K562 (cell line): ENCODE results near the gene TCIRG1. TPM values are rescaled to one million over a fixed set of nuclear protein-coding genes. Genes with fewer than 3 reads are reported as not detected.
A peak's percentile ranks its signal among the peaks of the same experiment; 100 is the strongest.

ENCODE experiments used
- ATAC-seq: fragments of 200-7000 bp; cut with Tn5 transposase; 3 replicates; pipeline ENCODE4 v1.9.1; 2020; ENCODE audit warnings: moderate library complexity
- BruUV-seq: library from RNA; stranded (reverse); fragments of 400-500 nt; replicated peaks from 2 replicates; lab custom pipeline; 2021; lab: Mats Ljungman, UMichigan
- CTCF ChIA-PET: fragments of 300-600 bp; formaldehyde crosslinking; extraction: SDS; loops from one replicate; lab custom pipeline; 2021; ENCODE audit warnings: low intra/inter-chr PET ratio; lab: Yijun Ruan, JAX
- POLR2A ChIA-PET: fragments of 300-600, 350-650 bp; sonication (Branson Sonifier 250); formaldehyde crosslinking; extraction: SDS; loops from one replicate; lab custom pipeline; 2021; ENCODE audit warnings: antibody characterized with exemption, inconsistent platforms; lab: Yijun Ruan, JAX
- DNase-seq, 4 experiments: peaks; one replicate each; pipeline versions ENCODE4 v3.0.0 to v3.0.0-alpha.2; 2011 to 2018; ENCODE audit warnings: low spot score in 3 of 4, mixed read lengths in 3 of 4; ENCODE audit errors: extremely low read depth in 1 of 4
- FAIRE-seq: peaks from 2 replicates; lab custom pipeline; 2011; peaks lifted over from hg19 to GRCh38; lab: Jason Lieb, UNC
- H2AFZ ChIP-seq: 2 replicates; pipeline ENCODE4 v1.6.0; 2011; ENCODE audit warnings: low read depth, low read length, control low read depth, inconsistent platforms
- H3K27ac ChIP-seq: fragments of 200-600 bp; 3 replicates; pipeline ENCODE4 v1.8.0; 2011; ENCODE audit warnings: low read depth, mild to moderate bottlenecking, control low read depth, inconsistent platforms, low read length, moderate library complexity, mixed read lengths; ENCODE audit errors: extremely low read depth
- H3K27me3 ChIP-seq, 2 experiments: fragments of 300-600 bp in 1 of 2; 2 replicates in 1 of 2; 3 replicates in 1 of 2; pipeline versions ENCODE4 v1.6.0 to v1.8.0; 2011; ENCODE audit warnings: inconsistent platforms in 2 of 2, low read length in 2 of 2, mild to moderate bottlenecking in 1 of 2, mixed read lengths in 1 of 2, moderate library complexity in 1 of 2; ENCODE audit not compliant: control insufficient read depth in 2 of 2, insufficient read depth in 2 of 2
- H3K36me3 ChIP-seq: fragments of 300-600 bp; 3 replicates; pipeline ENCODE4 v1.8.0; 2011; ENCODE audit warnings: mild to moderate bottlenecking, low read length, inconsistent platforms; ENCODE audit not compliant: control insufficient read depth, insufficient read depth
- H3K4me1 ChIP-seq, 2 experiments: fragments of 200-600 bp in 1 of 2; replicated peaks in 1 of 2; 2 replicates in 1 of 2; 3 replicates in 1 of 2; pipeline versions ENCODE4 v1.5.1 to v1.8.0; 2011; ENCODE audit warnings: inconsistent platforms in 2 of 2, low read length in 2 of 2, mild to moderate bottlenecking in 1 of 2, mixed read lengths in 1 of 2, moderate library complexity in 1 of 2; ENCODE audit not compliant: control insufficient read depth in 2 of 2, insufficient read depth in 2 of 2
- H3K4me2 ChIP-seq: 2 replicates; pipeline ENCODE4 v1.6.1; 2011; ENCODE audit warnings: low read length, control low read depth, inconsistent platforms, mixed read lengths; ENCODE audit not compliant: insufficient read depth
- H3K4me3 ChIP-seq: fragments of 200-600 bp; sonication (generic), shearing (Covaris generic); 2 replicates; pipeline ENCODE4 v1.5.1; 2016; ENCODE audit warnings: control low read depth, inconsistent platforms
- H3K79me2 ChIP-seq: fragments of 200-600 bp; 3 replicates; pipeline ENCODE4 v1.8.0; 2011; ENCODE audit warnings: low read length, inconsistent platforms; ENCODE audit not compliant: control insufficient read depth, insufficient read depth
- H3K9ac ChIP-seq, 2 experiments: 2 replicates each; pipeline versions ENCODE4 v1.6.0 to v1.6.1; 2011; ENCODE audit warnings: low read depth in 2 of 2, low read length in 2 of 2, control low read depth in 1 of 2, inconsistent platforms in 1 of 2, mild to moderate bottlenecking in 1 of 2, mixed read lengths in 1 of 2; ENCODE audit not compliant: insufficient read depth in 1 of 2
- H3K9me1 ChIP-seq: one replicate; pipeline ENCODE4 v1.6.0; 2011; ENCODE audit warnings: inconsistent platforms, mild to moderate bottlenecking, low read length, moderate library complexity; ENCODE audit not compliant: control insufficient read depth, insufficient read depth
- H3K9me3 ChIP-seq: replicated peaks from 2 replicates; pipeline ENCODE4 v1.5.1; 2011; ENCODE audit warnings: low read depth, low read length, inconsistent platforms; ENCODE audit not compliant: control insufficient read depth, insufficient read depth
- H4K20me1 ChIP-seq: replicated peaks from 2 replicates; pipeline ENCODE4 v1.6.1; 2011; ENCODE audit warnings: low read length, inconsistent platforms, mixed read lengths; ENCODE audit not compliant: control insufficient read depth, insufficient read depth
- L3MBTL2 ChIP-seq: fragments of 450-650 bp; IDR thresholded peaks from 2 replicates; pipeline ENCODE4 v1.6.1; 2016; ENCODE audit warnings: mild to moderate bottlenecking, moderate library complexity
- RAD21 ChIP-seq, 2 experiments: fragments of 250-450 bp in 1 of 2; fragments of 450-650 bp in 1 of 2; sonication (Bioruptor Pico) in 1 of 2; formaldehyde crosslinking in 1 of 2; IDR thresholded peaks in 1 of 2; conservative IDR thresholded peaks in 1 of 2; 2 replicates each; pipeline versions ENCODE4 v1.4.0 to v1.8.0; 2020 to 2022; ENCODE audit warnings: mild to moderate bottlenecking in 2 of 2, moderate library complexity in 1 of 2
- TCF3 ChIP-seq: sonication (generic); formaldehyde crosslinking; IDR thresholded peaks from 2 replicates; pipeline ENCODE4 v1.4.0; 2020; ENCODE audit warnings: mild to moderate bottlenecking, missing genetic modification reagents
- ZNF124 ChIP-seq: sonication (generic); formaldehyde crosslinking; IDR thresholded peaks from 2 replicates; pipeline ENCODE4 v1.8.1; 2022; ENCODE audit warnings: missing genetic modification reagents
- WGBS: fragments of 100-300 bp; shearing (Covaris generic); methylation state at CpG from one replicate; pipeline ENCODE4 v1.1.6; 2016; ENCODE audit warnings: low coverage, mixed read lengths; ENCODE audit not compliant: insufficient coverage; ENCODE audit errors: missing lambda C conversion rate; 5-methylcytosine and 5-hydroxymethylcytosine counted together
- in situ Hi-C: fragments of 300-500 bp; cut with MboI; formaldehyde crosslinking; loops from 4 replicates; pipeline ENCODE4 v1.15.0; 2018; ENCODE audit warnings: inconsistent platforms, mixed read lengths
- intact Hi-C: fragments of 100-400 bp; cut with micrococcal nuclease; formaldehyde crosslinking; loops from 2 replicates; pipeline ENCODE4 v1.14.2; 2022
- polyA plus RNA-seq, 8 experiments: library from polyadenylated mRNA; depleted of rRNA in 4 of 8; stranded (reverse) in 5 of 8; unstranded in 3 of 8; fragments of >200 nt; fragmentation: Nextera tagmentation in 2 of 8; fragmentation: Illumina TruSeq in 1 of 8; extraction: Ambion mirVana in 2 of 8; extraction: Trizol in 1 of 8; gene quantifications; 2 replicates each; pipeline versions ENCODE4 v1.2.1 to v1.2.3, GENCODE V29; 2011 to 2014; ENCODE audit warnings: inconsistent platforms in 1 of 8, missing spikeins in 1 of 8
- total RNA-seq, 7 experiments: library from RNA; depleted of rRNA in 6 of 7; stranded (reverse); fragments of >200 nt in 6 of 7; fragmentation: Illumina TruSeq in 2 of 7; extraction: Trizol in 2 of 7; gene quantifications; 2 replicates each; pipeline versions ENCODE4 v1.2.1 to v1.2.3, GENCODE V29; 2011 to 2021; ENCODE audit warnings: low replicate concordance in 1 of 7
- TF ChIP-seq, protein P1 (sequence below), 3 experiments: IDR thresholded peaks in 2 of 3; conservative IDR thresholded peaks in 1 of 3; 2 replicates each; pipeline ENCODE4 v1.5.1; 2011 to 2012; ENCODE audit warnings: low read length in 3 of 3, mild to moderate bottlenecking in 3 of 3, control low read depth in 2 of 3, improper control_type of control experiment in 1 of 3, inconsistent platforms in 1 of 3, low read depth in 1 of 3, mixed read lengths in 1 of 3, moderate library complexity in 1 of 3; ENCODE audit not compliant: insufficient read depth in 2 of 3

The TCIRG1 gene
- total and polyA plus RNA-seq, 9 of the 15 experiments (the other 6 are each of a cell fraction or from before 2014, with no cell fraction given), result 0.49 to 143 (median 24.4) TPM

DNA sequence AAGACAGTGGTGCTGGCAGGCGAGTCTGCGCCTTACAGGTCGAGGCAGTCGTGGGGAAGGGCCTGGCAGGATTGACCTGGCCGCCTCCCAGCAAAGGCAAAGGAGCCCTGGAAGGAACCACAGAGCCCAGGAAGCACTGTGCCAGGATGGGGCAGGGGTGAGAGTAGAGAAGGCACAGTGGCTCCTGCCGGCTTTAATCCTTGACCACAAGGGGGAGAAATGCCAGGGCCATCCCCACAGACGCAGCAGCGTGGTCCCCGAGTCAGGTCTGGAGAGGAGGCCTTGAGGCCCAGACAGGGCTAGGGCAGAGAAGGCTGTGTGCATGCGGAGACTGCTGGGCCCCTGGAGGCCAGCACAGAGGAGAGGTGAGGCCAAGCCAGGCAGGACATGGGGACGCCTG, 18.2 kb upstream of the TCIRG1 start:
- Histone ChIP-seq H3K9ac (no peak overlapping the region), H2AFZ (no peak overlapping the region), H3K36me3 (no peaks in the 10 kb centered on the region), H3K4me3 (no peak overlapping the region), H3K79me2 (no peaks in the 10 kb centered on the region), H3K4me2 (no peak overlapping the region), H3K4me1 (peaks cover 0 to 54% of the 10 kb centered on the region in 2 experiments; a peak in 3 of 5 replicates), H3K27ac (no peak overlapping the region), H3K27me3 (no peaks in the 10 kb centered on the region), H4K20me1 (peaks cover 4% of the 10 kb centered on the region; the same call in 1 of the 2 replicates), H3K9me3 (no peaks in the 10 kb centered on the region), H3K9me1 (no peaks in the 10 kb centered on the region)
- ATAC-seq (peak; percentile 62), DNase-seq (no peak), FAIRE-seq (no peak)
- no TSS peak for BruUV-seq
- in situ Hi-C loops (no loop called here), intact Hi-C loops (no loop called here)
- POLR2A ChIA-PET, result interaction anchor here (2.3 kb wide), 1 partner anchor 23 kb away, joined by 7 read pairs; no protein-coding TSS in a partner anchor
- WGBS, result 20% methylated on average over 10 of the region's 11 CpGs
- TF ChIP-seq ZNF124 (CRISPR knock-in tag) (no peak), RAD21 (CRISPR knock-in tag; conservative IDR thresholded peaks at IDR 0.05 in 1 of 2, IDR thresholded peaks at IDR 0.05 in 1 of 2) (peak in 1 of 2 experiments; percentile 37; a peak in 2 of 4 replicates), TCF3 (no peak), L3MBTL2 (peak; percentile 23; the same call in 1 of the 2 replicates)
- TF ChIP-seq, protein P1, sequence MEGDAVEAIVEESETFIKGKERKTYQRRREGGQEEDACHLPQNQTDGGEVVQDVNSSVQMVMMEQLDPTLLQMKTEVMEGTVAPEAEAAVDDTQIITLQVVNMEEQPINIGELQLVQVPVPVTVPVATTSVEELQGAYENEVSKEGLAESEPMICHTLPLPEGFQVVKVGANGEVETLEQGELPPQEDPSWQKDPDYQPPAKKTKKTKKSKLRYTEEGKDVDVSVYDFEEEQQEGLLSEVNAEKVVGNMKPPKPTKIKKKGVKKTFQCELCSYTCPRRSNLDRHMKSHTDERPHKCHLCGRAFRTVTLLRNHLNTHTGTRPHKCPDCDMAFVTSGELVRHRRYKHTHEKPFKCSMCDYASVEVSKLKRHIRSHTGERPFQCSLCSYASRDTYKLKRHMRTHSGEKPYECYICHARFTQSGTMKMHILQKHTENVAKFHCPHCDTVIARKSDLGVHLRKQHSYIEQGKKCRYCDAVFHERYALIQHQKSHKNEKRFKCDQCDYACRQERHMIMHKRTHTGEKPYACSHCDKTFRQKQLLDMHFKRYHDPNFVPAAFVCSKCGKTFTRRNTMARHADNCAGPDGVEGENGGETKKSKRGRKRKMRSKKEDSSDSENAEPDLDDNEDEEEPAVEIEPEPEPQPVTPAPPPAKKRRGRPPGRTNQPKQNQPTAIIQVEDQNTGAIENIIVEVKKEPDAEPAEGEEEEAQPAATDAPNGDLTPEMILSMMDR (IDR thresholded peaks at IDR 0.05 in 2 of 3, conservative IDR thresholded peaks at IDR 0.05 in 1 of 3; ENCODE audit: insufficient read depth in 2 of 3, low read depth in 1 of 3, low read length in 3 of 3), result peak; percentile 49 to 52 (median 50)
- CTCF ChIA-PET, result interaction anchor here (1.2 kb wide), 1 partner anchor 11 kb away, joined by 5 read pairs; the partner anchor contains the start of gene ALDH3B1
